GM13977 (cell line): ENCODE results near the gene ETV3L.

Experiments used
- DNase-seq: peaks from one replicate; pipeline ENCODE4 v3.0.0; 2012; ENCODE audit warnings: low spot score
- in situ Hi-C: fragments of 300-500 bp; cut with MboI; formaldehyde crosslinking; loops from one replicate; pipeline ENCODE4 v1.12.0; 2022; ENCODE audit warnings: low sequenced_read_pairs, low pct_unique_long_range_greater_than_20kb, mixed read lengths, inconsistent platforms; ENCODE audit not compliant: unreplicated experiment
- TF ChIP-seq, protein P1 (sequence below): IDR thresholded peaks from 2 replicates; pipeline ENCODE4 v1.5.1; 2012; ENCODE audit warnings: mild to moderate bottlenecking, control low read depth; ENCODE audit not compliant: insufficient read depth; ENCODE audit errors: extremely low read depth, missing control alignments

ETV3L gene

DNA sequence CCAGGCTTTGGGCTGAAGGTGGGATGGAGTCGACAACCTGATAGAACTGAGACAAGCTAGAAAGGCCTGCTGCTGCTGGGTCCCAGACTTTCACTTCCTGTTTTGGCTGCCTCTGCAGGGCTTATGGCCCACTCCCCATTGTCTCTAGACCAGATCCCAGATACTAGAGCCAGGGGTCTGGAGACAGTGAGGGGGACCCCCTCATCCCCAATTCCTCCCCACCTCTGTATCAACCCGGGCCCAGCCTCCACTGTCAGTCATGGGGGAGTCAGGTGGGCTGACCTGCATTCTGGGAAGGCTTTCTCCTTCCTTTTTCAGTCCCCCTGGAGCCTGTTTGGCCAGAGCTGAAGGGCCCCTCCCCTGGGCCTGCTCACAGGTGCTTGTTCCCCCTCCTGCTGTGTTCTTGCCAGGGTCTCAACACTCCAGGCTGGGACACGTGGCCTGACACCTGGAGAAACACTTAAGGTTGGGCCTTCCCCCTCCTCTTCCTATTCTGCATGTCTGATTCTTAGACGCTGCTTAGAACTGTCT, 18.0 kb upstream of the ETV3L start:
- in situ Hi-C loops, result no loop called here
- DNase-seq, result peak; percentile 60
- TF ChIP-seq, protein P1, sequence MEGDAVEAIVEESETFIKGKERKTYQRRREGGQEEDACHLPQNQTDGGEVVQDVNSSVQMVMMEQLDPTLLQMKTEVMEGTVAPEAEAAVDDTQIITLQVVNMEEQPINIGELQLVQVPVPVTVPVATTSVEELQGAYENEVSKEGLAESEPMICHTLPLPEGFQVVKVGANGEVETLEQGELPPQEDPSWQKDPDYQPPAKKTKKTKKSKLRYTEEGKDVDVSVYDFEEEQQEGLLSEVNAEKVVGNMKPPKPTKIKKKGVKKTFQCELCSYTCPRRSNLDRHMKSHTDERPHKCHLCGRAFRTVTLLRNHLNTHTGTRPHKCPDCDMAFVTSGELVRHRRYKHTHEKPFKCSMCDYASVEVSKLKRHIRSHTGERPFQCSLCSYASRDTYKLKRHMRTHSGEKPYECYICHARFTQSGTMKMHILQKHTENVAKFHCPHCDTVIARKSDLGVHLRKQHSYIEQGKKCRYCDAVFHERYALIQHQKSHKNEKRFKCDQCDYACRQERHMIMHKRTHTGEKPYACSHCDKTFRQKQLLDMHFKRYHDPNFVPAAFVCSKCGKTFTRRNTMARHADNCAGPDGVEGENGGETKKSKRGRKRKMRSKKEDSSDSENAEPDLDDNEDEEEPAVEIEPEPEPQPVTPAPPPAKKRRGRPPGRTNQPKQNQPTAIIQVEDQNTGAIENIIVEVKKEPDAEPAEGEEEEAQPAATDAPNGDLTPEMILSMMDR, result no peak

DNA sequence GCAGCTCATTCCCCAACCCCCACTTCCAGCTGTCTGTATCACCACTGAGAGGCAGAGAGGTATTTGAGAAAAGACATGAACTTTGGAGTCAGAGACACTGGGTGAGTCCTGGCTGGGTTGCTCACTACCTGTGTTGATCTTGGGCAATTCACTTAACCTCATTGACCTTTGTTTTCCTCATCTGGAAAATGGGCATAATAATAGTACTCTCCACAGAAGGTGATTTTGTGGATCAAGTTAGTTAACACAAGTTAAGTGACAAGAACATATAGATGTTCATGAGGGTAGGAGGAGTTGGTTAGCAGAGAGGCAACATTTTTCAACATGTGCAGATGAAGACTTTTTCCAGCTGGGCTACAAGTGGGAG, 17.1 kb upstream of the ETV3L start:
- TF ChIP-seq, protein P1, result no peak
- no peak for DNase-seq
- in situ Hi-C loops, result no loop called here

DNA sequence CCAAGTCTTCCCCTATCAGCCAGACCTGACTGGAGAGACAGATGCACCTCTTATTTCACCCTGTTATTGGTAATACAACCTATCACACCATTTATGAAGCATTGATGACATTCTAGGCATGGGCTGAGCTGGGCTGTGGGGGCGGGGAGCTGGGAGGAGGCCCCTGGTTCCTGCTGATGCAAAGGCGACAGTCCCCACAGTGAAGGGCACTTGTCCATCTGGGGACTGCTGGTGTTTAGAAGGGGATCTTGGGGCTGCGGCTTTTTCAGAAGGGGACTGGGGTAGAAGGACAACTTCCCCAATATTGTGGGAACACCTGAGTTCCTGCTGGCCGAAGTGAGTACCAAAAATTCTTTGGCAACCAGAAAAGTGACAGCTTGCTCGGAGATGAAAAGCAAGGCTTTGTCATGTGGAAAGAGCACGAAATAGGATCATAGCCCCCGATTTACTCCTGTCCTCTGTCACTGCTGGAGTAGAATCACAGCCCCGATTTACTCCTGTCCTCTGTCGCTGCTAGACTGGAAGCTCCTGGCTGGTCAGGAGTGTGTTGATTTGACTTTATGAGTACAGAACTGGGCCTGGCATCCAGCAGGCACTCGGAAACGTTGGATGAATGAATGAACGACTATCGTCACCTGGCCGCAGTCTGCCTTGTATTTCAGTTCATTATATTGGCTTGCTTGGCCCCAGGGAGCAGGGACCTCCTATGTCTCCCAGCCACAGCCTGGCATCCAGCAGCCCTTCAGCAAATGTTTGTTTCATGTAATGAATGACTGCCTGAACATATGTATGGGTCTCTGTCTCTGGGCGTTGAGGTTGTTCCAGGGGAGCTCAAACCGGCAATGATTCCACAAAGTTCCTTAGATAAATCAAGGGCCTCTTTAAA, 16.5 kb upstream of the ETV3L start:
- in situ Hi-C loops, result no loop called here
- TF ChIP-seq, protein P1, result no peak
- no peak for DNase-seq

DNA sequence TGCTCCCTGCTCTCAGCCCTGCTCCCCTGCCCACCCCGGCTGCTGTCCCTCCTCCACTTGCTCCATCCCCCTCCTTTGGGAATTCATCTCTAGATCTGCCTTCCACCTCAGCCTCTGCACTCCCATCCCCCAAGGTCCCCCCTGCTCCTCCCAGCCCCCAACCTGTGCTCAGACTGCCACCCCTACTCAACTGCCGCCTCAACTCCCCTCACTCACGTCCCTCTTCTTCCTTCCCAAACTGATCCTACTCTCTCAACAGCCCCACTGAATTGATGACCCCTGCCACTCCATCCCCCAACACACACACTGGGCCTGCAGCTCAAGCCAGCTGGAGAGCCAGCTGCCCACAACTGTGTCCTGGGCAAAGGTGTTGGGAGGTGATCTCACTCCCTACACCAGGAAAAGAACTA, 15.8 kb upstream of the ETV3L start:
- in situ Hi-C loops, result no loop called here
- DNase-seq, result peak; percentile 7
- TF ChIP-seq, protein P1, result no peak

DNA sequence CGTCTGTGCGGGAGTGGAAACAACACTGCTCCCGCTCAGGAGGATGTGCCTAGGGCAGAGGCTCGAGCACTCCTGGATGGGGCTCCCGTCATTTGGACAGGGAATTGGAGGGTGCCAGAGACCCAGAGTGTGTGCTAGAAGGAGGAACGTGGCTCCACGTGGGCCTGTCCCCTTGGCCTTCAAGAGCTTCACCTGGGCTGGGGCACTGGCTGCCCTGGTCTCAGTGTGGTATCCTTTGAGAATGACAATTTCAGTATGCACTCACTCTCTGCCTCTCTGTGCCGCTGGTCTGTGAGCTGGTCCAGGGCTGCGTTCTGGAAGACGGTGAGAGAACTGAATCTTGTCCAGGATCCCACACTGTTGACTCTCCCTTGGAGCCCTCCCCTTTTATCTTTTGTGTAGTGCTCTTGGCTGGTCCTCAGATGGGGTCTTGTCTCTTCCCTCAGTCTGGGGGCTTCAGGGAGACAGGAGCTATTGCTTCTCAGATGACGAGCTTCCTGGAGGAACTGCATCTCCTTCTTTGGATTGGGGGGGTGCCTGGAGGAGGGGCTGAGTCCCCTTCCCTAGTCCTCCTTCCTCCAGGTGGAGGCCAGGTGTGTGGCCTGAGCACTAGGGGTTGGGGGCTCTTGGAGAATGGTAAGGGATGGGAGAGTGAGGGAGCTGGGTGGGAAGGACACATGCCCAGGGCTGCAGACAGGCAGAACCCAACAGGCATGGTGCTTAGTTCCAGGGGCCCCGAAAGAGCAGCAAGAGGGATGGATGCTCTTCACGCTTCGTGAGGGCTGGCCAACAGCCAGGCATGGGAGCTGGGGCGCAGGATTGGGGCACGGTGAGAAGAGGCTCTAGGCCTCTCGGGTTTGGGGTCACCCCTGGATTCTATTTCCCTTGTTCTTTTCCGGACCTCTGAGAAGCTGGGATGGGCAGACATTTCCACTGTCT, 14.8 kb upstream of the ETV3L start:
- in situ Hi-C loops, result no loop called here

DNA sequence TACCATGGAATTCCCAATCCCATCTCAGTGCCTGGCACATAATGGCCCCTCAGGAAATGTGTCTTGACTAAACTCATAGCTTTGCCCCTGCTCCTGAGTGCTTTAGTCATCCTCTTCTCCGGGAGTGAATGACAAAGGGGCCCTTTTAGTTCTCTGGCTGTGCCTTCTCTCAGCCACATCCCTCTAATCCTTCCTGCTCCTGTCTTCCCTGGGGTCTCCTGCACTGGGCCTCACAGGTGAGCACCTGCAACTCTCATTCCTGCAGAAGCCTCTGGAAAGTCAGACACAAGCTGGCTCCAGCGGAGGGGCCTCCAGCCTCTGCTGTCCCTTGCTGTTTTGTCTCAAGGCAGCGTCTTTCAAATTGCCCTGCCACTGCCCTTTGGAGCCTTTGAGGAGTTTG, 14.0 kb upstream of the ETV3L start:
- in situ Hi-C loops, result no loop called here
- no peak for DNase-seq
- TF ChIP-seq, protein P1, result no peak

More for the DNA sequence above, 14.8 kb upstream of the ETV3L start:
- no peak for DNase-seq
- TF ChIP-seq, protein P1, result no peak
